ENCODE data around the gene BRAF.

DNA sequence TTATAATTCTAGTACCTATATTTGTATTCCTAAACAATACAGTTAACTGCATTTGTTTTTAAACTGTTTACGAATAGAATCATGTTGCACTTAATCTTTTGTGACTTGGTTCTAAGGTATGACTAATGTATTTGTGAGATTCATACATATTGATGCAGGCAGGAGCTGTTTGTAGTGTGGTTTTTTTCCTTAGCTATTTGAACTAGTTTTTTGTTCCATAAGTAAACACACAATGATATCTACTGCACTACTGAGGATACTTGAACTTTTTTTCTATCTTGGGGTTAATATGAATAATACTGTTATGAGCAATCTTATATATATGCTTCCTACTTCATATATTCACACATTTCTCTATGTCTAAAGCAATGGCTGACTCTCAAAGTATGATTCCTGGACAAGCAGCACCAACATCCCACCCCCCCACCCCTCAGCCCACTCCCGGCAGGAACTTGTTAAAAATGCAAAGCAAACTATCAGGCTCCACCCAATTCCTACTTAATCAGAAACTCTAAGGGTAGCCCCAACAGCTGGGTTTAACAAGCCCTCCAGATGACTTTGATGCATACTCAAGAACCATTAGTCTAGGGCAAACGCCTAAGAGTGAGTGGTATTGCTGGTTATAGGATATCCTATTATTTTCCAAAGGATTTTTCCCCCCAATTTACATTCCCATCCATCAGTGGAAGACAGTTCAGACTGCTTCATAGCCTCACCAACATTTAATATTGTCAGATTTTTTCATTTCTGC lies 25.8 kb downstream of the BRAF start:
- TF ChIP-seq POLR2AphosphoS5 (IDR thresholded peaks at IDR 0.05; ENCODE audit: low read depth, low read length) (no peak), POLR2A (IDR thresholded peaks at IDR 0.05; ENCODE audit: low read depth, low read length) (no peak), TAF1 (IDR thresholded peaks at IDR 0.05; ENCODE audit: borderline replicate concordance, low read depth, low read length) (no peak)
